Stimulated activated CD8-positive, alpha-beta memory T cell treated with anti-CD3 and anti-CD28 coated beads, Interleukin-15, amount 100 ng/mL, for 48 hours (primary cell): Measurements from ENCODE around the gene TSGA10IP.
A peak's percentile ranks its signal among the peaks of the same experiment; 100 is the strongest.
"Not testable (repeated sequence)": the region's sequence is repeated elsewhere in the genome, so short reads cannot be mapped to it uniquely, and the experiment has no call there.

Experiments
- DNase-seq, 2 donors: peaks; one replicate each; pipeline ENCODE4 v3.0.0-alpha.2; 2020; ENCODE audit warnings: low read depth in 2 of 2

The TSGA10IP gene

DNA sequence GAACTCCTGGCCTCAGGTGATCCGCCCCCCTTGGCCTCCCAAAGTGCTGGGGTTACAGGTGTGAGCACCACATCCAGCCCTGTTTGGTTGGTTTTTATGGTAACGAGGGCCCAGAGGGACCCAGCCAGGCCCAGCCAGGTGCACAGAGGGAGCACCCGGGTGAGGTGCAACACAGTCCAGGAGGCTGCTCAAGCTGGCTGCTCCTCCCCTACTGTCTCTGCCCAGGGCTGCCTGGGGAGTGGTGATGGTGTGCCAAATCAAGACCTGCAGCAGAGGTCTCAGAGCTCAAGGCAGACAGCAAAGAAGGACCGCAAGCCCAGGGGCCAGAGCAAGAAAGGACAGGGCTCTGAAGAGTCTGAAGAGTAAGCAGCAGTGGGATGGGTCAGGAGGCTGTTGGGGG, 1.4 kb downstream of the TSGA10IP start:
- no peak for DNase-seq

DNA sequence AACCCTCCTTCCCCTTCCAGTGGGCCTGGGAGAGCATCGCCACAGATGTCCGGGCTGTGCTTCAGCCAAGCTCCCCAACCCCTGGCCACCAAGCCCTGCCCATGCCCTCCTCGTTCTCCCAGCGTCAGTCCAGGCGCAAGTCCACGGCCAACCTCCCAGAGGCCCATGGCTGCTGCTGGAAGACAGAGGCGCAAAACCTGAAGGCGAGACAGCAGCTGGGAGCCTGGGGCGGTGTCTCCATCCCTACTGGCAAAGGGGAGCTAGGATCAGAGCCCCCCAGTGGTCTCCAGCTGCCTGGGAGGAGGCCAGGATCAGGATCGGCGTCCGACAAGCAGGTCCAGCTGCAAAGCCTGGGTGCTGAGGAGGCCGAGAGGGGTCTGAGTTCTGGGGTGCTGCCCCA, 1.9 kb downstream of the TSGA10IP start:
- no peak for DNase-seq

DNA sequence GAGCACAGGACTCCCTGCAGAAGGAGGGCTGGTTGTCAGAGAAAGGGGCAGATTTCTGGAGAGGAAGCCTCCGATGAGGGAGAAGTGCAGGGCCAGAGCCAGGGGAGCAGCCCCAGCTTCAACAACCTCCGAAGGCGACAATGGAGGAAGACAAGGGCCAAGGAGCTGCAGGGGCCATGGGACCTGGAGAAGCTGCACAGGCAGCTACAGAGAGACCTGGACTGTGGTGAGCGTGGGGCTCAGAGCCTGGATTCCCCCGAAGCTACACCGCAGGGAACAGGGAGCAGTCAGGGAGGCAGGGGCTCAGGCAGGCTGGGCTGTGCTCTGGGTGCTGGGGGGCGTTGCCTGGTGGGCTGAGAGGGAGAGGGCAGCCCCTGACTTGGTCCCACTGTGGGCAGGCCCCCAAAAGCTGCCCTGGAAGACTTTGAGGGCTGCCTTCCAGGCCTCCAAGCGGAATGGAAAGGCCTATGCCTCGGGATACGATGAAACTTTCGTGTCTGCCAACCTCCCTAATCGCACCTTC, 2.4 kb downstream of the TSGA10IP start:
- no peak for DNase-seq

DNA sequence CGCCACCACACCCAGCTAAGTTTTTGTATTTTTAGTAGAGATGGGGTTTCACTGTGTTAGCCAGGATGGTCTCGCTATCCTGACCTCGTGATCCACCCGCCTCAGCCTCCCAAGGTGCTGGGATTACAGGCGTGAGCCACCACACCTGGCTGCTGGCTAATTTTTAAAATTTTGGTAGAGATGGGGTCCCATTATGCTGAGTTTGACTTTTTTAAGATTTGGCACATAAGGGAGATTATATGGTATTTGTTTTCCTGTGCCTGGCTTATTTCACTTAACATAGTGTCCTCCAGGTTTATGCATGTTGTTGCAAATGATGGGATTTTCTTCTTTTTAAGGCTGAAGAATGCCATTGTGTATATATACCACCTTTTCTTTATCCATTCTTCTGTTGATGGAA, 5.4 kb downstream of the TSGA10IP start:
- not testable (repeated sequence) for DNase-seq

DNA sequence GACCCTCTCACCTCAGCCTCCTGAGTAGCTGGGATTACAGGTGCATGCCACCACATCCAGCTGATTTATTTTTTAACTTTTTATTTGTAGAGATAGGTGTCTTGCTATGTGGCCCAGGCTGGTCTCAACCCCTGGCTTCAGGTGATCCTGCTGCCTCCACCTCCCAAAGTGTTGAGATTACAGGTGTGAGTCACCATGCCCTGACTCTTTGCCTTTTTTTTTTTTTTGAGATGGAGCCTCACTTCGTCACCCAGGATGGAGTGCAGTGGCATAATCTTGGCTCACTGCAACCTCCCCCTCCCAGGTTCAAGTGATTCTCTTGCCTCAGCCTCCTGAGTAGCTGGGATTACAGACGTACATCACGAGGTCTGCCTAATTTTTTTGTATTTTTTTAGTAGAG, 6.4 kb downstream of the TSGA10IP start:
- not testable (repeated sequence) for DNase-seq

DNA sequence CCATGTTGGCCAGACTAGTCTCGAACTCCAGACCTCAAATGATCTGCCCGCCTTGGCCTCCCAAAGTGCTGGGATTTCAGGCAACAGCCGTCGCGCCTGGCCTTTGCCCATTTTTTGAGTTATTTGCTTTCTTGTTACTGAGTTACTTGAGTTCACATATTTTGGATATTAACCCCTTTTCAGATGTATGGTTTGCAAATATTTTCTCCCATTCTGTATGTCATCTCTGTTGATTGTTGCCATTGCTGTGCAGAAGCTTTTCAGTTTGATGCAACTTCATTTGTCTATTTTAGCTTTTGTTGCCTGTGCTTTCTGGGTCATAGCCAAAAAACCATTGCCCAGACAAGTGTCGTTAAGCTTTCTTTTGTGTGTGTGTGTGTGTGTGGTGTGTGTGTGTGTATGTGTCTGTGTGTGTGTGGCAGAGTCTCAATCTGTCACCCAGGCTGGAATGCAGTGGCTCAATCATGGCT, 6.8 kb downstream of the TSGA10IP start:
- DNase-seq: no peak

DNA sequence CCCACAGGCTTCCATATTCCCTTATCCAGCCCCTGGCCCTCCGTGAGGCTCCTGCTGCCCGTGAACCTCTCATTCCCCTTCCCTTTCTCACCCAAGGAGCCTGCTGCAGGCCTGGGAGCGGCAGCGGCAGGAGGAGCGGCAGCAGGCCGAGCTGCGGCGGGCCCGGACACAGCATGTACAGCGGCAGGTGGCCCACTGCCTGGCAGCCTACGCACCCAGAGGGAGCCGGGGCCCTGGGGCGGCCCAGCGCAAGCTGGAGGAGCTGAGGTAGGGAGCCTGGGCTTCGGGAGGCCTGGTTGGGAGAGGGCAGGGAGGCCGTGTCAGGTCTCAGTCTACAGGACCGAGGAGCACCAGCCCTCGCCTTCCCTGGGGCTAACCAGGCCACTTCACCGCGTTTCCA, 8.2 kb downstream of the TSGA10IP start:
- DNase-seq: no peak

DNA sequence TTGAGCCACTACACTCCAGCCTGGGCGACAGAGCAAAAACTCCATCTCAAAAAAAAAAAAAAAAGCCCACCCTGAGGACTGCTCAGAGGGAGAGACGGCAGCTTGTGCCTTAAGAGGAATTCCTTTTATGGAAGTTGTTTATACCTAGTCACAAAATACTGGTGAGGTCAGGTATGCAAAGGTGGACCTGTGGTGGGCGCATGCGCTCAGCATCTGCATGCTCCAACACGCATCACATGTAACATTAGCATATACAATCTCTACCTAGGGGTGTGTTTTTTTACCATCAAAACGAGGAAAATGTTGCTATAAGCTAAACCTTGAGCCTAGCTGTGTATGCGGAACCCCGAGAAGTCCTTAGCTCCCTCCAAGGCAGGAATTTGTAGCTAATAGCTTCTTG, 9.5 kb downstream of the TSGA10IP start:
- no peak for DNase-seq

DNA sequence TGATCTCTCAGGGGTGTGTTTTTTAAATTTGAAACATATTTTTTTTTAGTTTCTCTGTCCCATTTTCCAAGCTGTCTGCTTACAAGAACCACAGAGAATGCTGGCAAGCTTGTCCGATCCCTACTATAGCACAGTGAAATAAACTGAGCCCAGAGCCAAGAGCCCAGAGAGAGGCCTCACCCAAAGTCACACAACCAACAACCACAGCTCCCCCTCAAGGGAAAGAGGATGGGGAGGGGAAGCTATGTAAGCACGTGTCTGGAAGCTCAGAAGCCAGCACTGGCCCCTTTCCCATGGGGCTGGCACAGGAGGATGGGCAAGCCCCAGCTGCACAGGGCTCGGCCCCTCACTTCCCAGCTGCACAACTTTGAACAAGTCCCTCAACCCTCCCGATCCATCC, 13.0 kb downstream of the TSGA10IP start:
- DNase-seq: no peak

DNA sequence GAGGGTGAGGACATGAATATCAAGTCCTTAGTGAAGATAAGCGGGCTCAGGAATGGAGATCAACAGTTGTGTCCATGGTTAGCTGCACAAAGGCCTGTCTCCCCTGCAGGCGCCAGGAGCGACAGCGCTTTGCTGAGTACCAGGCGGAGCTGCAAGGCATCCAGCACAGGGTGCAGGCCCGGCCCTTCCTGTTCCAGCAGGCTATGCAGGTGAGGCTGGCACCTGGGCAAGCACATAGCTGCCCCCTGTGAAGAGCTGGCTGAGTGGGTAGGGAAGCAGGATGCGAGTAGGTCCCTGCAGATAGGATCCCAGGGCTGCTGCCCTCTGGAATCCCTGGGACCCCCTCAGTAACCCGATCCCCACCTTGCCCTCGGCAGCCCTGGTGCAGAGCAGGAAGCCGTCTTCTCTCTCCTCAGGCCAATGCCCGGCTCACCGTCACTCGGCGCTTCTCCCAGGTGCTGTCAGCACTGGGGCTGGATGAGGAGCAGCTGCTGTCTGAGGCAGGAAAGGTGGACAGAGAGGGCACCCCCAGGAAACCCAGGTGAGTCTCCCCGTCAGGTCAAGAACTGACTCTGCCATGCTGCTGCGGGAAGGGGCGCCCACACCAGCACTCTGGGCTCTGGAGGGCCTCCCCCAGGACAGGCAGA, 13.6 kb downstream of the TSGA10IP start:
- DNase-seq: no peak

DNA sequence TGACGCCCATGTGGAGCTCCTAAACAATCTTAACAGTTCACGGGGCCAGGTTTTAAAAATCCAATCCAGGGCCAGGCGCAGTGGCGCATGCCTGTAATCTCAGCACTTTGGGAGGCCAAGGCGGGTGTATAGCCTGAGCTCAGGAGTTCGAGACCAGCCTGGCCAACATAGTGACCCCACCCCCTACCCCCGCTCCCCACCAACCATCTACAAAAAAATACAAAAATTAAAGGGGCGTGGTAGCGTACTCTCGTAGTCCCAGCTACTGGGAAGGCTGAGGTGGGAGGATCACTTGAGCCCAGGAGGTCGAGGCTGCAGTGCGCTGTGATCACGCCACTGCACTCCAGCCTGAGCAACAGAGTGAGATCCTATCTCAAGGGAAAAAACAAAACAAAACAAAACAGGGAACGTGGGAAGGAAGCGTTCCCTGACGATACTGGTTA, 15.6 kb downstream of the TSGA10IP start:
- no peak for DNase-seq

DNA sequence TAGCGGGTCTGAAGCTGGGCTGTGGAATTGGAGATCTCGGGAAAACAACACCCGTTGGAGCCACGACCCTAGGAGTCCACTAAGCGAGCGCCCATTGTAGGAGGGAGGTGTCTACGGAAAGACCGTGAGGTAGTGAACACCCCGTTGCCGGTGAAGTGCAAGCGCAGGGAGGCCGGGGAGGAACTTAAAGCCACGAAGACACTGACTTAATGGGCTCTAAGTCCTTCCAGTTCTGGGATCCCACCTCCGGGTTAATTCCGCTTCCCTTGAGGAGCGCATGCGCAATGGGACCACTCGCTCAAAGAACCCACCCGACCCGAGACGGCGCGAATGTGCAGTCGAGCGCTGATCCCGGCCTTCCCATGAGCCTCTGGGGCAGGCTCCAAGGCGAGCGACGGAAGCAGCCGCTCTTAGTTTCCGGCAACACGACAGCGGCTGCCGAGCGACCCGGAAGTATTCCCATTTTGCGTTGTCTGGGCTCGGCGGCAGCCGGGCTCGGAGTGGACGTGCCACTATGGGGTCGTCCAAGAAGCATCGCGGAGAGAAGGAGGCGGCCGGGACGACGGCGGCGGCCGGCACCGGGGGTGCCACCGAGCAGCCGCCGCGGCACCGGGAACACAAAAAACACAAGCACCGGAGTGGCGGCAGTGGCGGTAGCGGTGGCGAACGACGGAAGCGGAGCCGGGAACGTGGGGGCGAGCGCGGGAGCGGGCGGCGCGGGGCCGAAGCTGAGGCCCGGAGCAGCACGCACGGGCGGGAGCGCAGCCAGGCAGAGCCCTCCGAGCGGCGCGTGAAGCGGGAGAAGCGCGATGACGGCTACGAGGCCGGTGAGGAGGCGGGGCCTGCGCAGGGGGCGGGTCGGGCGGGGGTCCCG, 16.2 kb downstream of the TSGA10IP start, which contains the start of gene SART1:
Gene SART1, plus strand, starts transcription at position 468 of the 874 bp plus-strand sequence. Its CDS starts 47 bp downstream, at position 515.
- DNase-seq: peak; percentile 97

DNA sequence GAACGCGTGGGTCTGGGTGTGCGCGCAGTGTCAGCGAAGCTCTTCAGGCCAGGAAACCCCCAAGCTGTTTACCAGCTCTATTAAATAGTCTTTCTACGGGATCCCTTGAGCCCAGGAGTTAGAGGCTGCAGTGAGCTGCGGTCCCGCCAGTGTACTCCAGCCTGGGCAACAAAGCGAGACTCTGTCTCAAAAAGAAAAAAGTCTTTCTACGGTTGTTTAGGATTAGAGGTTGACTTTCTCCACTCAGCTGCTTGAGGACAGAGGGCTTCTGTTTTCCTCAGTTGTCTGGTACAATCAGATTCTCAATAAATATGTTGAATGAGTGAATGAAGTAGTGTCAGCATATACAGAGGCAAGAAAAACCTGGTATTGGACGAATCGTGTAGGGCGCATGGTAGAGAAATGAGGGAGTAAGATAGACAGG, 16.9 kb downstream of the TSGA10IP start:
- DNase-seq: no peak

DNA sequence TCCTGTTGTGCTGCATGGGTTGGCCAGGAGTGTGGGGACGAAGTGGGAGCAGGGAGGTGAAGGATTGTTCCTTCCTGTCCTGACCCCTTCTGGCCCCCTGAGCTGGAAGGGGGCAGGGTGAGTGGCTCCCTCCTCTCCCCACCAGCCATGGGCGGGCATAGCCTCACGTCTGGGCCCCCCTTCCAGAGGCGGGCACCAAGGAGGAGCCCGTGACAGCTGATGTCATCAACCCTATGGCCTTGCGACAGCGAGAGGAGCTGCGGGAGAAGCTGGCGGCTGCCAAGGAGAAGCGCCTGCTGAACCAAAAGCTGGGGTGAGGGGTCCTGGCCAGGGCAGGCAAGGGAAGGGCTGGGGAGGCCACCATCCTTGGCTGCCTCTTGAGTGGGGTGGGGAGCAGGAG, 19.6 kb downstream of the TSGA10IP start:
- no peak for DNase-seq

DNA sequence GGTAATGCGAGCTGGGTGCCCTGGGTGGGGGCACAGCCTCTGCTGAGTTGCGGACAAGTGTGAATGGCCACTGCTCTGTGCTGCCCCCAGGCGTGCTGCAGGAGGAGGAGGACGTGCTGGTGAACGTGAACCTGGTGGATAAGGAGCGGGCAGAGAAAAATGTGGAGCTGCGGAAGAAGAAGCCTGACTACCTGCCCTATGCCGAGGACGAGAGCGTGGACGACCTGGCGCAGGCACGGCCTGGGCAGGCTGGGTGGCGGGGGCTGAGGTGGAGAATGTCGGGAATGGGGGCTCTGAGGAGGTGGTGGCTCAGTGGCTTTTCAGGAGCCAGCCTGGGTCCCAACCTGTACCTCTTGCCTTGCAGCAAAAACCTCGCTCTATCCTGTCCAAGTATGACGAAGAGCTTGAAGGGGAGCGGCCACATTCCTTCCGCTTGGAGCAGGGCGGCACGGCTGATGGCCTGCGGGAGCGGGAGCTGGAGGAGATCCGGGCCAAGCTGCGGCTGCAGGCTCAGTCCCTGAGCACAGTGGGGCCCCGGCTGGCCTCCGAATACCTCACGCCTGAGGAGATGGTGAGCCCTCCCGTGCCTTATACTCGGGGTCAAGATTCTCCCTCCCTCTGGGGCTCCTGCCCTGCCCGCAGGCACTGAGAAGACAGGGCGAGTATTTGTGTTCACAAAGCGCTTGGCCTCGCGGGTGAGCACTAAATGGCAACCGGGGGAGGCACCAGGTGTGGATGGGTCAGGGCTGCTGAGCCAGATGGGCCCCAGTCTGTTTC, 20.9 kb downstream of the TSGA10IP start:
- no peak for DNase-seq

DNA sequence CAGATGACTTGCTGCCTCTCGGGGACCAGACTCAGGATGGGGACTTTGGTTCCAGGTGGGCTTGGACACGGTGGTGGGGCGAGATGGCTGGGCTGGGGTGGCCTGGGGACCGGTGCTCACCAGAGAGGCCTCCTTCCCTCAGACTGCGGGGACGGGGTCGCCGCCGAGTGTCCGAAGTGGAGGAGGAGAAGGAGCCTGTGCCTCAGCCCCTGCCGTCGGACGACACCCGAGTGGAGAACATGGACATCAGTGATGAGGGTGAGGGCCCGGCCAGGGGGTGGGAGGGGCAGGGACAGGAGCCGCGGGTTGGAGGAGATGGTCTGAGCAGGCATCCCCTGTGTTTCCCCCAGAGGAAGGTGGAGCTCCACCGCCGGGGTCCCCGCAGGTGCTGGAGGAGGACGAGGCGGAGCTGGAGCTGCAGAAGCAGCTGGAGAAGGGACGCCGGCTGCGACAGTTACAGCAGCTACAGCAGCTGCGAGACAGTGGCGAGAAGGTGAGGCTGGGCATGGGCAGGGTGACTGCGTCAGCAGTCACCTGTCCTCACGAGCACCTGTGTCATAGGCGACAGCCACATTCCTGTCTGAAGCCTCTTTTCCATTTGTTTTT, 22.2 kb downstream of the TSGA10IP start:
- DNase-seq: no peak

DNA sequence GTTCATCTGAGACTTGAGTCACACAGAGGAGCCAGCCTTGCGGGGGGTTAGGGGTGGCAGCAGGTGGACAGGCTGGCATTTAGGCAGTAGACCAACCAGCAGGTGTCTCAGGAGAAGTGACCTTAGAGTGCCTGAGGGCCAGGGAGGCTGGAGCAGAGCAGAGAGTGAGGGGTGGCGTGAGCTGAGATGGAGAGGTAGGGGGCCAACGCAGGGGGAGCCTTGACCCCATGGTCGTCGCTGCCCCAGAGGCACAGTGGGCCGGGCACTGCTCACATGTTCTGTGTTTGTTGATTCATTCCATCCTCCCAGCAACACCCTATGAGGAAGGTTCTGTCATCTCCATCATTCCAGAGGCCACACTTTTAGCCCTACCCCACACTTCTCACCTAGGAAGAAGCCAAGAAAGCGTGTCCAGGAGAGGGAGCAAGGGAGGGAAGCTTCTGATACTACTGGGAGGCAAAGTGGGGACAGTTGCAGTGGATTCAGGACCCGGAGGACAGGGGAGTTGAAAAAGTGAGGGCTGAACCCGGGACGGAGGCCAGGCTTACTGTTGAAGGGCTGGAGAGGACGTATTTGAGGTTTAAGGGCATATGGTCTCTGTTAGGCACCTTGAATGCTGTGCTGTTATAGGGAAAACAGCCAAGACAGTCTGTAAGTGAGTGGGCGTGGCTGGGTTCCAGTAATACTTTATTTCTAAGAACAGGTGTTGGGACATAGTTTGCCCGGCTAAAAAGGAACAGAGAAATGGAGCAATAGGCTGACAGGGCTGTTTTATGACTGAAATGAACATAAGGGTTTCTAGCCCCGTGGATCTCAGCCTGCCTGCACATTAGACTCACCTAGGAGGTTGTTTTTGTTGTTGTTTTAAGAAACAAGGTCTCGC, 23.6 kb downstream of the TSGA10IP start:
- DNase-seq: no peak

DNA sequence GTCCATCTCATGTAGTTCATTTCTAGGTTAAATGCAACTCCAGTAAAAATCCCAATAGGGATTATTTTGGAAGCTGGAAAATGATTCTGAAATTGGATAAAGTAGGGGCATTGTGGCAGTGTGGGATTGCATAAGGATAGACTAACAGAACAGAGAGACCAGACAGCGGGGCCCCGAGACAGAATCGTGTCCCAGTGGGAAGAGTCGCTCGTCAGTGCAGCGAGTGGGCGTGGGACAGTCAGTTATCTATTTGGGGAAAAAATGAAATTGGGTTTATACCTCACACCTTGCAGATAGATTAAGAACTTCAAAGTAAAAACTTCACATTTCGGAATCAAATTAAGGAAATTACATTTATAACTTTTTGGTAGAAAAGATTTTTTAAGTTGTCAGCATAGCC, 26.8 kb downstream of the TSGA10IP start:
- no peak for DNase-seq

DNA sequence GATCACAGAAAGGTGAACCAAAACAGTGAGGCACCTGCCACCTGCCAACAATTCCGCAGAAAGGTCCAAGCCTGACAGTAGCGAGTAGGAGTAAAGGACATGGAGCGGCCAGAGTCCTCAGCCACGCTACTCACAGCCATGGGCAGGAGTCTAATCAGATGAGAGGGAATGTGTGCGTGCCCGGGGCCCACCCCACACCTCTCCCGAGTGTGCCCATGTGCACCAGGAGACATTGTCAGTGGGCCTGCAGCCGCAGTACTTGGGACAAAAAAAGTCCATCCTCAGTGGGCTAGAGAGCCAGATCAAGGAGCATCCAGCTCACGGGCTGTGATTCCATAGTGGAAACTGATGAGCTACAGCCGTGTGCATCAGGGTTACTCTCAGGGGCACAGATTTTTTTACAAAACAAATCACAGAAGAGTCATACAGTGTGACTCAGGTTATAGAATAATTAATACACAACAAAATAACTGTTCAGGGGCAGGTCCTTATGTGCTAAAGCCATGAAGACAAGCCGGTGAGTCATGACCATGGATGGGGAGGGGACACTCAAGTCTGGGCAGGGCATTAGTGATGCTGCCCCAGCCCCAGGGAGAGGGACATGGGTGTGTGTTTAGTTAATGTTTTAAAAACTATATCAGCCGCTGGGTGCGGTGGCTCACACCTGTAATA, 28.3 kb downstream of the TSGA10IP start:
- no peak for DNase-seq

DNA sequence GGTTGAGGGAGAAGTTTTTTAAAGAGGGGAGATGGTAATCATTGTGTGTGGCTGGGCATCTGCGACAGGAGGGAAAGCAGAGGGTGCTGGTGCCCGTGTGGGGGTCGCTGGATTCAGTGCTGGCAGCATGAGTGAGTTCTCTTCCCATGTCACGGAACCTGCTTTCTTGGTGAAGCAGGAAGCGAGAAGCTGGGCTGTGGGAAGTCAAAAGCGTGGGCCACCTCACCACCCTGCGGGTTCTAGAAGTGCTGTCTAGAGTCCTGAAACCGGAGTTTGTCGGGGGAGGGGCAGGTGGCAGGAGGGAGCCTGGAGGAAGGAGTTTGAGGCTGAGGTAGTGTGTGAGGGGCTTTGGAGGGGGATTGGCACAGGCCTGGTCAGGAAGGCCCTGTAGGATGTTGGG, 30.5 kb downstream of the TSGA10IP start:
- no peak for DNase-seq
